ENCODE results near the gene ASIC4.

Gene ASIC4

DNA sequence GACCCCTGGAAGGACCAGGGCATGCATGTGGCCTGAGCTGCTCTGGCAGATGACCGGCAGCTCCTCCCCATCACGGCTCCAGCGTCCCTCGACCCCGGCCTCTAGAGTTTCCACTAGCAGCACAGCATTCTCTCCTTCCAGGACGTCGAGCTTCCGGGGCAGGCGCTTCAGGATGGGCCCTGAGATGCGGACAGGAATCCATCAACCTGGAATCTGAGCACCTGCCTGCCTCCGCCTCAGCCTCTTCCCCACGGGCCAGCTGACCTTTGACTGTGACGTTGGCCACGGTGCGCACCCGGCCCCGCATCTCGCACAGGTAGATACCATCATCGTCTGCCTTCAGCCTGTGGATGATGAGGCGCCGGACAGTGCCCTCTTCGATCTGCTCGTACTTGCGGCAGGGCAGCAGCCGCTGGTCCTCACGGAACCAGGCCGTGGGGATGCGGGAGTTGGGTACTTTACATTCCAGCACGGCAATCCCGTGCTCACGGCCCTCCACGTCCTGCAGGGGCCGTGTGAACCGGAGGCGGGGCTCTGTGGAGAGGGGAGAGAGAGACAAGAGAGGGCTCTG, 53.6 kb downstream of the ASIC4 start:
- Mint-ChIP-seq H3K4me1 (peaks cover 34% of the 10 kb centered on the region), H3K9me3 (no peaks in the 10 kb centered on the region), H3K4me3 (no peak overlapping the region), H3K36me3 (ENCODE audit: low read depth) (peaks cover 60% of the 10 kb centered on the region), H3K27ac (peak overlapping the region; percentile 54), H3K27me3 (ENCODE audit: low read depth, poor library complexity) (peaks cover 4% of the 10 kb centered on the region)
- no peak for TF ChIP-seq CTCF (IDR thresholded peaks at IDR 0.05)
- DNase-seq, result no peak

DNA sequence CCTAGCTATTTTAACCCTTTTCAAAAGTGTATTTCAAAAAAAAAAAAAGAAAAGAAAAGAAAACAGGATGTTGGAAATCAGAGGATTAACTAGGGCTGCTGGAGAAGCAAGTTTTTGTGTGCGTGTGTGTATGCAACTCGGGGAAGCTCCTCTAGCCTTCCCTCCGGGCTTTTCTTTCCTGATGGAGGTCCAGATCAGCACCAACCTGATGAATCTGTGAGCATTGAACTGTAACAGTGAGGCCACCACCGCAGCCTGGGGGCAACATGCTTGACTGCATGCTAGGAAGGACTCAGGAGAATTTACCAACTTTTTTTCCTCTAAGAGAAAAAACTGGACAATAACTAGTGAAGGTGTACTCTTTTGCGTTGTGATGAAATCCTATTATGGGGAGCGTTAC, 54.8 kb downstream of the ASIC4 start:
- Mint-ChIP-seq H3K4me1 (peaks cover 37% of the 10 kb centered on the region), H3K27me3 (ENCODE audit: low read depth, poor library complexity) (peaks cover 5% of the 10 kb centered on the region), H3K36me3 (ENCODE audit: low read depth) (peaks cover 48% of the 10 kb centered on the region), H3K4me3 (peak overlapping the region; percentile 78), H3K9me3 (no peaks in the 10 kb centered on the region), H3K27ac (peak overlapping the region; percentile 64)
- no peak for TF ChIP-seq CTCF (IDR thresholded peaks at IDR 0.05)
- peak; percentile 45 for DNase-seq

DNA sequence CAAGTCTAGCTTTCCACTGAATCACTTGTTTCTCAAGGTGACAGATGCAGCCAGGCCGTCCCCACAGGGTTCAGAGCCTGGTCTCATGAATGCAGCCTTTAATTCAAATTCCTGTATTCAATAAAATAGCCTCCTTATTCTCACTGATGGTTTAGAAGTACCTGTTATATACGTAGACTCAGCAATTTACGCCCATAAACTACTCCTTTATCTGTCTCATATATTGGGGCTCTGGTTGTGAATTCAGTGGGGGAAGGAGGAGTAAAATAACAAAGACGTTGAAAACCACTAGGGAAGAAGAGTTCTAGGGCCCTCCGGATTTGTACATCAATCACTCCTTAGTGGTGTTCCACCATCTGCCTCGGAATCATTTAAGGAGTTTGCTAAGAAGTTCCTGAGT, 55.4 kb downstream of the ASIC4 start:
- no peak for DNase-seq
- peaks cover 5% of the 10 kb centered on the region for H3K27me3 Mint-ChIP-seq (ENCODE audit: low read depth, poor library complexity)
- H3K9me3 Mint-ChIP-seq, result no peaks in the 10 kb centered on the region
- TF ChIP-seq CTCF (IDR thresholded peaks at IDR 0.05), result no peak
- peak overlapping the region; percentile 78 for H3K4me3 Mint-ChIP-seq
- H3K27ac Mint-ChIP-seq, result no peak overlapping the region
- H3K36me3 Mint-ChIP-seq (ENCODE audit: low read depth), result peaks cover 42% of the 10 kb centered on the region
- peaks cover 37% of the 10 kb centered on the region for H3K4me1 Mint-ChIP-seq

- Mint-ChIP-seq H3K4me3 (peak overlapping the region; percentile 78), H3K4me1 (peaks cover 40% of the 10 kb centered on the region), H3K27ac (no peak overlapping the region), H3K36me3 (ENCODE audit: low read depth) (peaks cover 35% of the 10 kb centered on the region), H3K9me3 (no peaks in the 10 kb centered on the region), H3K27me3 (ENCODE audit: low read depth, poor library complexity) (peaks cover 6% of the 10 kb centered on the region)
- TF ChIP-seq CTCF (IDR thresholded peaks at IDR 0.05), result no peak
- peak; percentile 44 for DNase-seq
These were observed 56.1 kb downstream of the ASIC4 start for GRCh38 chr2:219570194-219570923.

DNA sequence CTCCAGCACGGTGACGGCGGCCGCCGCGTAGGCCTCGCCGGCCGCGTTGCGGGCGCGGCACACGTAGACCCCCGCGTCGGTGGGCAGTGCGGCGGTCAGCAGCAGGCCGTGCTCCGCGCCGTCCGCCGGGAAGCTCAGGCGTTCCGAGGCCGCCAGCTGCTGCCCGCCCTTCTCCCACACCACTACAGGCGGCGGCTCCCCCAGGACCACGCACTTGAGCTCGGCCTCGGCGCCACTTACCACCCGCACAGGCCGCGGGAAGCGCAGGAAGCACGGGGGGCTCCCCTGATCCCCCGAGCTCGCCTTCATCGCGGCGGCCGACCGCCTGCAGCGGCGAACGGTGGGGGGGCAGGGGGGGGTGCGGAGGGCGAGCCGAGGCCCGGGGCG, 56.6 kb downstream of the ASIC4 start:
- peak overlapping the region; percentile 61 for H3K4me3 Mint-ChIP-seq
- TF ChIP-seq CTCF (IDR thresholded peaks at IDR 0.05), result no peak
- no peaks in the 10 kb centered on the region for H3K9me3 Mint-ChIP-seq
- H3K27ac Mint-ChIP-seq, result no peak overlapping the region
- DNase-seq, result peak; percentile 50
- peaks cover 31% of the 10 kb centered on the region for H3K36me3 Mint-ChIP-seq (ENCODE audit: low read depth)
- peaks cover 11% of the 10 kb centered on the region for H3K27me3 Mint-ChIP-seq (ENCODE audit: low read depth, poor library complexity)
- H3K4me1 Mint-ChIP-seq, result peaks cover 46% of the 10 kb centered on the region
